A549 (cell line): Measurements from ENCODE around the gene FKBP15. TPM values are rescaled to one million over a fixed set of nuclear protein-coding genes. Genes with fewer than 3 reads are reported as not detected.
"Not testable (repeated sequence)": the region's sequence is repeated elsewhere in the genome, so short reads cannot be mapped to it uniquely, and the experiment has no call there.

Experiments
- ATAC-seq, 2 experiments: fragments of 200-7000 bp in 1 of 2; fragments of >200 bp in 1 of 2; cut with Nextera tagmentation in 1 of 2; cut with Tn5 transposase in 1 of 2; 3 replicates each; pipeline versions ENCODE4 v1.8.0 to v1.9.1; 2018 to 2020; ENCODE audit warnings: mild to moderate bottlenecking in 1 of 2, moderate library complexity in 1 of 2
- CTCF ChIA-PET: fragments of 300-600 bp; sonication (Branson Sonifier 250); formaldehyde crosslinking; extraction: SDS; loops from one replicate; lab custom pipeline; 2021; ENCODE audit warnings: antibody characterized with exemption, inconsistent platforms; lab: Yijun Ruan, JAX
- POLR2A ChIA-PET: fragments of 350-600 bp; formaldehyde crosslinking; extraction: SDS; loops from one replicate; lab custom pipeline; 2021; ENCODE audit warnings: antibody characterized with exemption, inconsistent platforms; lab: Yijun Ruan, JAX
- DNase-seq, 2 experiments: peaks; one replicate each; pipeline versions ENCODE4 v3.0.0 to v3.0.0-alpha.2; 2011 to 2016; ENCODE audit warnings: low read depth in 1 of 2, low spot score in 1 of 2
- FAIRE-seq: peaks from 2 replicates; lab custom pipeline; 2011; peaks lifted over from hg19 to GRCh38; lab: Jason Lieb, UNC
- H3K27ac ChIP-seq, 2 experiments: fragments of >200 bp; sonication (Bioruptor Twin); formaldehyde crosslinking; 3 replicates each; pipeline ENCODE4 v1.5.1; 2016 to 2017
- H3K4me1 ChIP-seq: fragments of >200 bp; sonication (Bioruptor Twin); formaldehyde crosslinking; 3 replicates; pipeline ENCODE4 v1.6.1; 2016
- H3K4me2 ChIP-seq: fragments of >200 bp; sonication (Bioruptor Twin); formaldehyde crosslinking; 3 replicates; pipeline ENCODE4 v1.6.1; 2016
- H3K4me3 ChIP-seq: fragments of >200 bp; sonication (Bioruptor Twin); formaldehyde crosslinking; 3 replicates; pipeline ENCODE4 v1.5.1; 2016
- H3K9me3 ChIP-seq: fragments of >200 bp; sonication (Bioruptor Twin); formaldehyde crosslinking; 3 replicates; pipeline ENCODE4 v1.6.1; 2016
- CHD2 ChIP-seq: fragments of 150-350 bp; IDR thresholded peaks from 2 replicates; pipeline ENCODE4 v1.6.1; 2014; ENCODE audit warnings: low read length; ENCODE audit not compliant: partially characterized antibody
- CTCF ChIP-seq: fragments of >200 bp; sonication (Bioruptor Twin); formaldehyde crosslinking; IDR thresholded peaks from 3 replicates; pipeline ENCODE4 v1.5.1; 2016
- EHMT2 ChIP-seq: fragments of 200-600 bp; sonication (generic); IDR thresholded peaks from 2 replicates; pipeline ENCODE4 v1.6.1; 2016; ENCODE audit warnings: antibody characterized with exemption, low read depth, mild to moderate bottlenecking, moderate library complexity
- MYC ChIP-seq: IDR thresholded peaks from 2 replicates; pipeline ENCODE4 v1.6.1; 2012; ENCODE audit warnings: mild to moderate bottlenecking, inconsistent platforms, low read length, improper control_type of control experiment, borderline replicate concordance
- NFE2L2 ChIP-seq: fragments of 150-350 bp; conservative IDR thresholded peaks from 2 replicates; pipeline ENCODE4 v1.6.1; 2014; ENCODE audit warnings: low read length
- NPAS2 ChIP-seq: fragments of 250-450 bp; sonication (Bioruptor Pico); IDR thresholded peaks from 2 replicates; pipeline ENCODE4 v1.8.0; 2022; ENCODE audit warnings: mild to moderate bottlenecking, moderate library complexity, borderline replicate concordance
- RARB ChIP-seq: fragments of 250-450 bp; sonication (Bioruptor Pico); IDR thresholded peaks from 2 replicates; pipeline ENCODE4 v1.8.0; 2021; ENCODE audit warnings: mild to moderate bottlenecking, moderate library complexity
- RNF2 ChIP-seq: fragments of 200-600 bp; sonication (generic); IDR thresholded peaks from 2 replicates; pipeline ENCODE4 v1.6.1; 2016; ENCODE audit warnings: low read depth, mild to moderate bottlenecking, antibody characterized with exemption, moderate library complexity, borderline replicate concordance
- USF2 ChIP-seq: fragments of 450-650 bp; IDR thresholded peaks from 2 replicates; pipeline ENCODE4 v1.6.1; 2014; ENCODE audit warnings: antibody characterized with exemption
- ZSCAN20 ChIP-seq: fragments of 250-450 bp; sonication (Bioruptor Pico); IDR thresholded peaks from 2 replicates; pipeline ENCODE4 v1.8.0; 2022; ENCODE audit warnings: mild to moderate bottlenecking, moderate library complexity
- WGBS: methylation state at CpG from one replicate; pipeline ENCODE4 v1.1.6; 2017; ENCODE audit errors: missing lambda C conversion rate; 5-methylcytosine and 5-hydroxymethylcytosine counted together
- polyA plus RNA-seq, 4 experiments: library from polyadenylated mRNA; depleted of rRNA in 3 of 4; stranded (reverse); fragments of >200 nt; fragmentation: RNase III in 1 of 4; extraction: RNeasy Plus Mini Kit Qiagen cat#74134 plus additional on column Dnase treatment in 1 of 4; gene quantifications; 2 replicates in 3 of 4; 3 replicates in 1 of 4; pipeline ENCODE4 v1.2.3, GENCODE V29; 2011 to 2017
- TF ChIP-seq, protein P1 (sequence below): fragments of 150-350 bp; IDR thresholded peaks from 2 replicates; pipeline ENCODE4 v1.6.1; 2014; ENCODE audit warnings: low read depth, mild to moderate bottlenecking, low read length
- TF ChIP-seq, protein P2 (sequence below): fragments of >200 bp; sonication (Bioruptor Twin); formaldehyde crosslinking; IDR thresholded peaks from 2 replicates; pipeline ENCODE4 v1.6.1; 2016
- TF ChIP-seq, protein P3 (sequence below): fragments of 250-450 bp; sonication (Bioruptor Pico); IDR thresholded peaks from 2 replicates; pipeline ENCODE4 v1.5.0; 2020; ENCODE audit warnings: low read depth, mild to moderate bottlenecking, moderate library complexity
- TF ChIP-seq, protein P4 (sequence below): fragments of >200 bp; sonication (Bioruptor Twin); formaldehyde crosslinking; IDR thresholded peaks from 3 replicates; pipeline ENCODE4 v1.6.1; 2016

Gene FKBP15
- polyA plus RNA-seq, 2 of the 4 experiments (the other 2 are of a cell fraction): 14.1 to 26.0 TPM

GRCh38 chr9:113143432-113144227 lies 77.4 kb downstream of the FKBP15 start (continued):
- TF ChIP-seq CTCF (no peak), USF2 (no peak), NPAS2 (no peak), CHD2 (no peak), RARB (CRISPR knock-in tag) (no peak), NFE2L2 (no peak), MYC (no peak), ZSCAN20 (CRISPR knock-in tag) (no peak), EHMT2 (no peak)
- TF ChIP-seq, protein P1, sequence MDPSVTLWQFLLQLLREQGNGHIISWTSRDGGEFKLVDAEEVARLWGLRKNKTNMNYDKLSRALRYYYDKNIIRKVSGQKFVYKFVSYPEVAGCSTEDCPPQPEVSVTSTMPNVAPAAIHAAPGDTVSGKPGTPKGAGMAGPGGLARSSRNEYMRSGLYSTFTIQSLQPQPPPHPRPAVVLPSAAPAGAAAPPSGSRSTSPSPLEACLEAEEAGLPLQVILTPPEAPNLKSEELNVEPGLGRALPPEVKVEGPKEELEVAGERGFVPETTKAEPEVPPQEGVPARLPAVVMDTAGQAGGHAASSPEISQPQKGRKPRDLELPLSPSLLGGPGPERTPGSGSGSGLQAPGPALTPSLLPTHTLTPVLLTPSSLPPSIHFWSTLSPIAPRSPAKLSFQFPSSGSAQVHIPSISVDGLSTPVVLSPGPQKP: no peak

DNA sequence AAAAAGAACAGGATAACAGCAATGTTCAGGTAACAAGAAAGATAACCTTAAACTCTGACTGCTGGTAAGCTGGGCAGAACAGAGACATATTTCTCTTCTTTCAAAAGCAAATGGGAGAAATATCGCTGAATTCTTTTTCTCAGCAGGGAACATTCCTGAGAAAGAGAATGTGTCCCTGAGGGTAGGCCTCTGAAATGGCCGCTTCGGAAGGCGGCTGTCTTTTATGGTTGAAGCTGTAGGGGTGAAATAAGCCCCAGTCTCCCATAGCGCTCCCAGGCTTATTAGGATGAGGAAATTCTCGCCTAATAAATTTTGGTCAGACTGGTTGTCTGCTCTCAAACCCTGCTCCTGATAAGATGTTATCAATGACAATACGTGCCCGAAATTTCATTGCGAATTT lies 80.2 kb downstream of the FKBP15 start:
- ATAC-seq: not testable (repeated sequence)
- WGBS: 64% methylated on average over 9 of the region's 9 CpGs

DNA sequence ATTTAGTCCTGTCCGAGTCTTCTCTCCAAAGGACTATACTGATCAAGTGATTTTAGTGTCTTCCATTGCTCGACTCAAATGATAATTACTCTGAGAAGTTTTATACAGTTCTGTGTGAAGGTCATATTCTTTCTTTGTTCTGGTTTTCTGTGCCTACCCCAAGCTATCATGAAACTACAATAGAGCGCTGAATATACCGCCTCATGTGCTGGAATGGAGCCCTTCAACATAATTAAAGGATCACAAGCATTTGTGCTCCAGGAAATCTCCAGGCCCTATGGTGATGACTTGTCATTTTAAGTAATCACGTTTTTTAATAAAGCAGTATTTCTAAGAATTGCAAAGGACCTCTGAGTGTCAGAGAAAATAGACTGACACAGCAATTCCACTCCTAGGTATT lies 81.1 kb downstream of the FKBP15 start:
- ChIA-PET POLR2A (no interaction called here), CTCF (interaction anchor here (2.0 kb wide), 1 partner anchor 11 kb away, joined by 6 read pairs; the partner anchor contains the start of gene SLC31A2)
- WGBS: 37% methylated on average over 5 of the region's 5 CpGs
- Histone ChIP-seq H3K4me2 (no peak overlapping the region), H3K4me3 (no peak overlapping the region), H3K4me1 (no peaks in the 10 kb centered on the region), H3K9me3 (0 out of 3 replicates have a peak, but pooled peaks cover 3% of the 10 kb centered on the region), H3K27ac (no peak overlapping the region)
- FAIRE-seq (no peak), DNase-seq (no peak), ATAC-seq (no peak)
- TF ChIP-seq RNF2: no peak
- TF ChIP-seq, protein P1: no peak
- TF ChIP-seq, protein P2, sequence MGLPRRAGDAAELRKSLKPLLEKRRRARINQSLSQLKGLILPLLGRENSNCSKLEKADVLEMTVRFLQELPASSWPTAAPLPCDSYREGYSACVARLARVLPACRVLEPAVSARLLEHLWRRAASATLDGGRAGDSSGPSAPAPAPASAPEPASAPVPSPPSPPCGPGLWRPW: no peak
- TF ChIP-seq, protein P3, sequence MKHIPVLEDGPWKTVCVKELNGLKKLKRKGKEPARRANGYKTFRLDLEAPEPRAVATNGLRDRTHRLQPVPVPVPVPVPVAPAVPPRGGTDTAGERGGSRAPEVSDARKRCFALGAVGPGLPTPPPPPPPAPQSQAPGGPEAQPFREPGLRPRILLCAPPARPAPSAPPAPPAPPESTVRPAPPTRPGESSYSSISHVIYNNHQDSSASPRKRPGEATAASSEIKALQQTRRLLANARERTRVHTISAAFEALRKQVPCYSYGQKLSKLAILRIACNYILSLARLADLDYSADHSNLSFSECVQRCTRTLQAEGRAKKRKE: no peak
- TF ChIP-seq, protein P4, sequence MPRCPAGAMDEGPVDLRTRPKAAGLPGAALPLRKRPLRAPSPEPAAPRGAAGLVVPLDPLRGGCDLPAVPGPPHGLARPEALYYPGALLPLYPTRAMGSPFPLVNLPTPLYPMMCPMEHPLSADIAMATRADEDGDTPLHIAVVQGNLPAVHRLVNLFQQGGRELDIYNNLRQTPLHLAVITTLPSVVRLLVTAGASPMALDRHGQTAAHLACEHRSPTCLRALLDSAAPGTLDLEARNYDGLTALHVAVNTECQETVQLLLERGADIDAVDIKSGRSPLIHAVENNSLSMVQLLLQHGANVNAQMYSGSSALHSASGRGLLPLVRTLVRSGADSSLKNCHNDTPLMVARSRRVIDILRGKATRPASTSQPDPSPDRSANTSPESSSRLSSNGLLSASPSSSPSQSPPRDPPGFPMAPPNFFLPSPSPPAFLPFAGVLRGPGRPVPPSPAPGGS: no peak

More for the DNA sequence above, 80.2 kb downstream of the FKBP15 start:
- ChIA-PET POLR2A (interaction anchor here (0.6 kb wide), 1 partner anchor 151 kb away, joined by 3 read pairs; no protein-coding TSS in a partner anchor), CTCF (interaction anchor here (2.0 kb wide), 1 partner anchor 10 kb away, joined by 6 read pairs; the partner anchor contains the start of gene SLC31A2)
- not testable (repeated sequence) for H3K27ac ChIP-seq, H3K4me3 ChIP-seq, DNase-seq, FAIRE-seq, H3K4me2 ChIP-seq, H3K4me1 ChIP-seq, H3K9me3 ChIP-seq
